A549 (cell line): ENCODE measurements around the gene SLC9A4. TPM values are rescaled to one million over a fixed set of nuclear protein-coding genes. Genes with fewer than 3 reads are reported as not detected.

Source experiments
- ATAC-seq, 2 experiments: fragments of 200-7000 bp in 1 of 2; fragments of >200 bp in 1 of 2; cut with Nextera tagmentation in 1 of 2; cut with Tn5 transposase in 1 of 2; 3 replicates each; pipeline versions ENCODE4 v1.8.0 to v1.9.1; 2018 to 2020; ENCODE audit warnings: mild to moderate bottlenecking in 1 of 2, moderate library complexity in 1 of 2
- CTCF ChIA-PET: fragments of 300-600 bp; sonication (Branson Sonifier 250); formaldehyde crosslinking; extraction: SDS; loops from one replicate; lab custom pipeline; 2021; ENCODE audit warnings: antibody characterized with exemption, inconsistent platforms; lab: Yijun Ruan, JAX
- POLR2A ChIA-PET: fragments of 350-600 bp; formaldehyde crosslinking; extraction: SDS; loops from one replicate; lab custom pipeline; 2021; ENCODE audit warnings: antibody characterized with exemption, inconsistent platforms; lab: Yijun Ruan, JAX
- DNase-seq, 2 experiments: peaks; one replicate each; pipeline versions ENCODE4 v3.0.0 to v3.0.0-alpha.2; 2011 to 2016; ENCODE audit warnings: low read depth in 1 of 2, low spot score in 1 of 2
- FAIRE-seq: peaks from 2 replicates; lab custom pipeline; 2011; peaks lifted over from hg19 to GRCh38; lab: Jason Lieb, UNC
- H3K27ac ChIP-seq, 2 experiments: fragments of >200 bp; sonication (Bioruptor Twin); formaldehyde crosslinking; 3 replicates each; pipeline ENCODE4 v1.5.1; 2016 to 2017
- H3K4me1 ChIP-seq: fragments of >200 bp; sonication (Bioruptor Twin); formaldehyde crosslinking; 3 replicates; pipeline ENCODE4 v1.6.1; 2016
- H3K4me2 ChIP-seq: fragments of >200 bp; sonication (Bioruptor Twin); formaldehyde crosslinking; 3 replicates; pipeline ENCODE4 v1.6.1; 2016
- H3K4me3 ChIP-seq: fragments of >200 bp; sonication (Bioruptor Twin); formaldehyde crosslinking; 3 replicates; pipeline ENCODE4 v1.5.1; 2016
- H3K9me3 ChIP-seq: fragments of >200 bp; sonication (Bioruptor Twin); formaldehyde crosslinking; 3 replicates; pipeline ENCODE4 v1.6.1; 2016
- ATOH8 ChIP-seq: fragments of 250-450 bp; sonication (Bioruptor Pico); IDR thresholded peaks from 2 replicates; pipeline ENCODE4 v1.5.0; 2020; ENCODE audit warnings: low read depth, mild to moderate bottlenecking, moderate library complexity
- BCL3 ChIP-seq: fragments of >200 bp; sonication (Bioruptor Twin); formaldehyde crosslinking; IDR thresholded peaks from 3 replicates; pipeline ENCODE4 v1.6.1; 2016
- BHLHE40 ChIP-seq: IDR thresholded peaks from 2 replicates; pipeline ENCODE4 v1.6.1; 2012; ENCODE audit warnings: low read depth, low read length, inconsistent platforms
- CBX2 ChIP-seq: fragments of 200-600 bp; sonication (generic); IDR thresholded peaks from 2 replicates; pipeline ENCODE4 v1.6.1; 2016; ENCODE audit warnings: low read depth, mild to moderate bottlenecking, borderline replicate concordance
- CBX8 ChIP-seq: fragments of 200-600 bp; sonication (generic); IDR thresholded peaks from 2 replicates; pipeline ENCODE4 v1.6.1; 2016
- CHD4 ChIP-seq: fragments of 200-600 bp; sonication (generic); IDR thresholded peaks from 2 replicates; pipeline ENCODE4 v1.6.1; 2016; ENCODE audit warnings: antibody characterized with exemption, mild to moderate bottlenecking, borderline replicate concordance
- ELK1 ChIP-seq: fragments of 150-350 bp; IDR thresholded peaks from 2 replicates; pipeline ENCODE4 v1.6.1; 2014; ENCODE audit warnings: low read depth, mild to moderate bottlenecking, low read length
- FOXS1 ChIP-seq: fragments of 250-450 bp; sonication (Bioruptor Pico); IDR thresholded peaks from 2 replicates; pipeline ENCODE4 v1.5.0; 2020; ENCODE audit warnings: mild to moderate bottlenecking, moderate library complexity
- HES2 ChIP-seq: fragments of >200 bp; sonication (Bioruptor Twin); formaldehyde crosslinking; IDR thresholded peaks from 2 replicates; pipeline ENCODE4 v1.6.1; 2016
- HEYL ChIP-seq: fragments of 250-450 bp; sonication (Bioruptor Pico); IDR thresholded peaks from 2 replicates; pipeline ENCODE4 v1.8.0; 2021; ENCODE audit warnings: mild to moderate bottlenecking, moderate library complexity
- HOXB13 ChIP-seq: fragments of 250-450 bp; sonication (Bioruptor Pico); IDR thresholded peaks from 2 replicates; pipeline ENCODE4 v1.5.0; 2020; ENCODE audit warnings: low read depth, mild to moderate bottlenecking, moderate library complexity
- KDM1A ChIP-seq: fragments of 200-600 bp; sonication (generic); IDR thresholded peaks from 2 replicates; pipeline ENCODE4 v1.6.1; 2016; ENCODE audit warnings: low read depth, mild to moderate bottlenecking
- KDM5A ChIP-seq: fragments of 200-600 bp; sonication (generic); IDR thresholded peaks from 2 replicates; pipeline ENCODE4 v1.6.1; 2016; ENCODE audit warnings: antibody characterized with exemption, mild to moderate bottlenecking
- MAFK ChIP-seq: fragments of 450-650 bp; IDR thresholded peaks from 2 replicates; pipeline ENCODE4 v1.6.1; 2014; ENCODE audit not compliant: partially characterized antibody
- MAZ ChIP-seq: fragments of 150-350 bp; IDR thresholded peaks from 2 replicates; pipeline ENCODE4 v1.6.1; 2014; ENCODE audit warnings: antibody characterized with exemption, low read depth, low read length, borderline replicate concordance
- NPAS2 ChIP-seq: fragments of 250-450 bp; sonication (Bioruptor Pico); IDR thresholded peaks from 2 replicates; pipeline ENCODE4 v1.8.0; 2022; ENCODE audit warnings: mild to moderate bottlenecking, moderate library complexity, borderline replicate concordance
- PBX3 ChIP-seq: IDR thresholded peaks from 2 replicates; pipeline ENCODE4 v1.6.1; 2012
- POLR2AphosphoS2 ChIP-seq: conservative IDR thresholded peaks from 2 replicates; pipeline ENCODE4 v1.6.1; 2012; ENCODE audit warnings: low read length, improper control_type of control experiment, inconsistent platforms
- REST ChIP-seq: fragments of 200-600 bp; sonication (generic); IDR thresholded peaks from 2 replicates; pipeline ENCODE4 v1.6.1; 2016; ENCODE audit warnings: antibody characterized with exemption, mild to moderate bottlenecking, moderate library complexity
- WGBS: methylation state at CpG from one replicate; pipeline ENCODE4 v1.1.6; 2017; ENCODE audit errors: missing lambda C conversion rate; 5-methylcytosine and 5-hydroxymethylcytosine counted together
- polyA plus RNA-seq, 4 experiments: library from polyadenylated mRNA; depleted of rRNA in 3 of 4; stranded (reverse); fragments of >200 nt; fragmentation: RNase III in 1 of 4; extraction: RNeasy Plus Mini Kit Qiagen cat#74134 plus additional on column Dnase treatment in 1 of 4; gene quantifications; 2 replicates in 3 of 4; 3 replicates in 1 of 4; pipeline ENCODE4 v1.2.3, GENCODE V29; 2011 to 2017

SLC9A4 gene
- polyA plus RNA-seq, 2 of the 4 experiments (the other 2 are of a cell fraction), result not detected

- WGBS, result 13% methylated on average over 1 of the region's 1 CpG
- peaks cover 14% of the 10 kb centered on the region for H3K9me3 ChIP-seq
- FAIRE-seq (no peak), DNase-seq (no peak), ATAC-seq (no peak)
- ChIA-PET POLR2A (no interaction called here), CTCF (no interaction called here)
- no peak for TF ChIP-seq KDM1A
- TF ChIP-seq CHD4, result no peak
- no peak for TF ChIP-seq ATOH8 (CRISPR knock-in tag)
- no peak for TF ChIP-seq ELK1
- TF ChIP-seq BHLHE40, result no peak
- TF ChIP-seq MAFK, result peak; percentile 77
- no peaks in the 10 kb centered on the region for H3K4me1 ChIP-seq
- H3K27ac ChIP-seq, result no peak overlapping the region
- no peak overlapping the region for H3K4me2 ChIP-seq
- no peak overlapping the region for H3K4me3 ChIP-seq
Observed at GRCh38 chr2:102494570-102494969, 21.5 kb downstream of the SLC9A4 start.

GRCh38 chr2:102498414-102498813, 25.4 kb downstream of the SLC9A4 start:
- DNase-seq (no peak), ATAC-seq (no peak)
- H3K4me1 ChIP-seq, result no peaks in the 10 kb centered on the region
- H3K4me2 ChIP-seq, result no peak overlapping the region
- WGBS, result 33% methylated on average over 2 of the region's 2 CpGs
- H3K9me3 ChIP-seq, result peaks cover 14% of the 10 kb centered on the region
- no peak overlapping the region for H3K27ac ChIP-seq
- H3K4me3 ChIP-seq, result no peak overlapping the region
- CTCF ChIA-PET, result interaction anchor here (0.7 kb wide), 1 partner anchor 206 kb away, joined by 3 read pairs; no protein-coding TSS in a partner anchor
- POLR2A ChIA-PET, result no interaction called here
- no peak for TF ChIP-seq NPAS2 (CRISPR knock-in tag)
- TF ChIP-seq HEYL, result no peak
- no peak for TF ChIP-seq FOXS1 (CRISPR knock-in tag)
- TF ChIP-seq POLR2AphosphoS2, result no peak
- no peak for TF ChIP-seq KDM5A
- TF ChIP-seq CBX8, result no peak
- no peak for TF ChIP-seq BHLHE40
- TF ChIP-seq KDM1A, result no peak
- no peak for TF ChIP-seq BCL3
- no peak for TF ChIP-seq REST
- TF ChIP-seq HOXB13 (CRISPR knock-in tag), result no peak
- no peak for TF ChIP-seq HES2
- TF ChIP-seq MAZ, result no peak
- TF ChIP-seq CBX2, result no peak
- no peak for TF ChIP-seq PBX3
- TF ChIP-seq, all 56 proteins: peak for 0
- no peak for FAIRE-seq
